ENCODE results near the gene SPG7. TPM values are rescaled to one million over a fixed set of nuclear protein-coding genes. Genes with fewer than 3 reads are reported as not detected.

The SPG7 gene
- total RNA-seq, 1 experiment from 2014 or later = 119 TPM

DNA sequence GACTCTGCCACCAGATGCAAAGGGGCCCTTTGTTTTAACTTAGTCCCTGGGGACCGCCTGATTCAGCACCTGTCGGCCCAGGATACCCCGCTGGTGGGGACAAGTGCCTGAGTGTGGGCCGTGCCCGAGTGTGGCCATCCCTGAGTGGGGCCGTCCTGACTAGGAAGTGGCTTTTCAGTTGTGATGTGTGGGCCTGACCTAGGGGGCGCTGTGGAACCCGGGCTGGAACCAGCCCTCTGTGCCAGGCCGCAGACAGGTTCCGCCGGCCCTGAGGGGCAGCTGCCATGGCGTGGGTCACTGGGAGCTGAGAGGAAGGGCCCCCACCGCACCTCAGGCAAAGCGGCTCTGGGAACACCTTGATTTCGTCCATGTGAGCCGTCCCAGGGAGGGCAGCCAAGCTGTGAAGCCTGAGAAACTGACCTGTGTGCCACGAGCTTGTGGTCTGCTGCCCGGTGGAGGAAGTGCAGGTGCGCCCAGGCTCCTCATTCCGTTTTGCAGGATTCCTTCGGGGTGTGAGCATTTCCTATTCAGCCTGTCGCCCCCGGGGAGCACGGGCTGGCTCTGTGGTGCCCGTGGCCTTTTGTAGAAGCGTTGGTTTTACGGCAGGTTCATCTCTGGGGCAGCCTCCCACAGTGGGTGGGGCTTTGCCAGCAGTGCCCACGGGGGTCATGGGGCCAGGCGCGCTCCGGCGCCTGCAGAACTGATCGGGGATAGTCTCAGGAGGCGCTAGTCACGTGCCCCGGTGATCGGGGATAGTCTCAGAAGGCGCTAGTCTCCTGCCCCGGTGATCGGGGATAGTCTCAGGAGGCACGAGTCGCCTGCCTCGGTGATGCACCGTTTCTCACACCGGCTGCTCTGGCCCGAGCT is 57.5 kb downstream of the SPG7 start:
- no peak overlapping the region for H3K18ac ChIP-seq (ENCODE audit: insufficient read length, low read depth, low read length)
- no peak overlapping the region for H3K23ac ChIP-seq (ENCODE audit: insufficient read length, low read depth, low read length)
- DNase-seq = peak; percentile 85
- TF ChIP-seq, protein P1, sequence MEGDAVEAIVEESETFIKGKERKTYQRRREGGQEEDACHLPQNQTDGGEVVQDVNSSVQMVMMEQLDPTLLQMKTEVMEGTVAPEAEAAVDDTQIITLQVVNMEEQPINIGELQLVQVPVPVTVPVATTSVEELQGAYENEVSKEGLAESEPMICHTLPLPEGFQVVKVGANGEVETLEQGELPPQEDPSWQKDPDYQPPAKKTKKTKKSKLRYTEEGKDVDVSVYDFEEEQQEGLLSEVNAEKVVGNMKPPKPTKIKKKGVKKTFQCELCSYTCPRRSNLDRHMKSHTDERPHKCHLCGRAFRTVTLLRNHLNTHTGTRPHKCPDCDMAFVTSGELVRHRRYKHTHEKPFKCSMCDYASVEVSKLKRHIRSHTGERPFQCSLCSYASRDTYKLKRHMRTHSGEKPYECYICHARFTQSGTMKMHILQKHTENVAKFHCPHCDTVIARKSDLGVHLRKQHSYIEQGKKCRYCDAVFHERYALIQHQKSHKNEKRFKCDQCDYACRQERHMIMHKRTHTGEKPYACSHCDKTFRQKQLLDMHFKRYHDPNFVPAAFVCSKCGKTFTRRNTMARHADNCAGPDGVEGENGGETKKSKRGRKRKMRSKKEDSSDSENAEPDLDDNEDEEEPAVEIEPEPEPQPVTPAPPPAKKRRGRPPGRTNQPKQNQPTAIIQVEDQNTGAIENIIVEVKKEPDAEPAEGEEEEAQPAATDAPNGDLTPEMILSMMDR (conservative IDR thresholded peaks at IDR 0.05) = peak; percentile 89
- H4K20me1 ChIP-seq (ENCODE audit: control insufficient read depth, insufficient read depth, insufficient read length) = peaks cover 4% of the 10 kb centered on the region
- H2BK120ac ChIP-seq (ENCODE audit: low read depth, low read length, poor library complexity, severe bottlenecking) = no peak overlapping the region
- H3K36me3 Mint-ChIP-seq (ENCODE audit: insufficient read depth in 1 of 3, low read depth in 3 of 3) = peaks cover 26 to 45% (median 32%) of the 10 kb centered on the region in 3 experiments
- peak overlapping the region; percentile 97 for H3K4me2 ChIP-seq (ENCODE audit: insufficient read depth, insufficient read length, low read length)
- H2BK12ac ChIP-seq (ENCODE audit: insufficient read length, low read depth, low read length) = no peak overlapping the region
- H3K14ac ChIP-seq (ENCODE audit: insufficient read depth, low read length) = peak overlapping the region; percentile 3; the same call in 1 of the 2 replicates
- peaks cover 19% of the 10 kb centered on the region for H3K23me2 ChIP-seq (ENCODE audit: insufficient read length, low read depth, low read length, poor library complexity, severe bottlenecking)
- no peaks in the 10 kb centered on the region; the same call in 1 of the 2 replicates for H3K4me1 ChIP-seq (ENCODE audit: insufficient read depth, low read length)
- H3K4me3 Mint-ChIP-seq = peak overlapping the region; percentile 96
- no peaks in the 10 kb centered on the region for H3K9me3 ChIP-seq (ENCODE audit: control insufficient read depth, low read depth, low read length)
- no peak overlapping the region for H4K5ac ChIP-seq (ENCODE audit: insufficient read length, low read depth, low read length)
- no peak overlapping the region for H3K56ac ChIP-seq (ENCODE audit: insufficient read length, low read depth, low read length)
- H3K27ac Mint-ChIP-seq = peak overlapping the region; percentile 74 to 99 (median 95); a peak in 5 of 7 replicates
- no peak overlapping the region for H2AFZ ChIP-seq (ENCODE audit: low read length)
- no peak overlapping the region for H4K91ac ChIP-seq (ENCODE audit: insufficient read length, low read depth, low read length)
- H2BK15ac ChIP-seq (ENCODE audit: low read depth, low read length) = no peak overlapping the region
- H3K27me3 Mint-ChIP-seq (ENCODE audit: low read depth) = peaks cover 7% of the 10 kb centered on the region
- H2BK5ac ChIP-seq (ENCODE audit: insufficient read length, low read length) = no peak overlapping the region
- no CpG with 5 or more reads among the region's 46 CpGs for WGBS (ENCODE audit: extremely low coverage, insufficient read length, low lambda C conversion rate)
- no peak overlapping the region for H2BK20ac ChIP-seq (ENCODE audit: low read depth, low read length, poor library complexity, severe bottlenecking)
- H3T11ph ChIP-seq (ENCODE audit: low read length) = no peak overlapping the region
- H3K4ac ChIP-seq (ENCODE audit: low read depth, low read length) = no peak overlapping the region
- H3K79me2 ChIP-seq (ENCODE audit: insufficient read depth, low read length) = peaks cover 10% of the 10 kb centered on the region; the same call in 1 of the 2 replicates
- H3K79me1 ChIP-seq (ENCODE audit: insufficient read depth, low read depth, low read length, poor library complexity, severe bottlenecking) = peaks cover 6% of the 10 kb centered on the region
- no peak overlapping the region for H3K27ac ChIP-seq (ENCODE audit: insufficient read length, low read depth, low read length)
- no peaks in the 10 kb centered on the region; a peak in 1 of 5 replicates for H3K9me3 Mint-ChIP-seq
- H4K8ac ChIP-seq (replicated peaks; ENCODE audit: insufficient read length, low read depth, low read length) = no peak overlapping the region
- H2AK5ac ChIP-seq (ENCODE audit: insufficient read length, low read length) = no peak overlapping the region
- H3K4me1 Mint-ChIP-seq = peaks cover 42 to 43% of the 10 kb centered on the region in 2 experiments
- no peak overlapping the region for H3K9ac ChIP-seq (ENCODE audit: extremely low read depth, insufficient read length, low read length)
- H3K27me3 ChIP-seq (ENCODE audit: insufficient read depth, low read length) = no peaks in the 10 kb centered on the region
